ENCODE data around the gene LRRK2.
"Not testable (repeated sequence)": the region's sequence is repeated elsewhere in the genome, so short reads cannot be mapped to it uniquely, and the experiment has no call there.

The LRRK2 gene

DNA sequence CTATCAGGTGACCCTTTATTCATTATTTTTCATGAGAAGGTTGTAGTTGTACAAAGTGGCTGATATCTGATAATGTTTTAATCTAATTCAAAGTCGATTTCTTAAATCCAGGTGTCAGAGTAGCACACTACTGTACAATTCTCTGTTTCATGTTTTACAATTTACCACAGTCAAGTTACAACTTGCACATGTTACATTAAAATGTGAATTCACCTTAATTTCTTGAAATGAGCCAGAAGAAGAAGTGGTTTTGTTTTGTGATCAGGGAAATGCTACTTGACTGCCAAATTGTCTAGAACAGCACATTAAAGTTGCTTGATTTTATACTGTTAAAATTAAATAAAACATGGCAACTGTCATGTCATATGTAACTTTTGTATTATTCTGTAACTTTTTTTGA lies 23.2 kb downstream of the LRRK2 start:
- ATAC-seq (no peak), DNase-seq (no peak)

DNA sequence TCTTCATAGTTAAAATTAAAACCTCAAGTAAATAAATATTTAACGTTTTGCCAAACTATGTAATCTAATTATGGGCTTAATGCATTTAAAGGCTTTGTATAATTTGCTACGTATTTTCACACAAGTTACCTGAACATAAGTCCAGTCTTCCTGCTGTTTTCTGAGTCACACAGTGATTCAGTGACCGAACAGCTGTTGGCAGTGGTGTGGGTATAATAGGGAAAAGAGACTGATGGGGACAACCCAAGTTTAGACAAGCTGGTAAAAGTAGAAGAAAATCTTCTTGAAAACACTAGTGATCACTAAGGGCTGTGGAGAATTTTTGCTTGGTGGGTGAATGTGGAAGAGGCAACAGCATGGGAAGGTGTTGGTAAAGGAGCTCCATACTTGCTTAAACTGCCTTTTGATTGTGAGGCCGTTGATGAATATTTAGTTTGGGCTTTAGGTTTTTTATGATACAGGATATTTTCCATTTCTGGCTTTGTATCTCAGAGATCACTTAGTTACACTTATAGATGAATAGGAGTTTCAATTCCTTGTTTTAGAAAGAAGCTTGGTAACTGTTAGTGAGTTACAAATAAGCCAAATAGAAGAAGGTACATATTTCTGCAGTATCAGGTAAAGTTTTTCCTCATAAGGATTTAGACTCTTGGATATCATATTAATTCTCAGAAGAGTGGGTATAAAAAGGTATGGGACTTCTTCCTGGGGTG lies 23.9 kb downstream of the LRRK2 start:
- ATAC-seq (no peak), DNase-seq (no peak)

DNA sequence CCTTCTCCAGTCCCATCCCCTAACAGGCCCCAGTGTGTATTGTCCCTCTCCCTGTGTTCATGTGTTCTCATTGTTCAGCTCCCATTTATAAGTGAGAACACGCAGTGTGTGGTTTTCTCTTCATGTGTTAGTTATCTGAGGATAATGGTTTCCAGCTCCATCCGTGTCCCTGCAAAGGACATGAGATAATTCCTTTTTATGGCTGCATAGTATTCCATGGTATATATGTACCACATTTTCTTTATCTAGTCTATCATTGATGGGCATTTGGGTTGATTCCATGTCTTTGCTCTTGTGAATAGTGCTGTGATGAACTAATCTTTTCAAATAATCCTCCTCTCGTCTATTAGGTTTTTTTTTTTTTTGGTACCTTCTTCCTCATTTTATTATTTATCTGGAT lies 25.9 kb downstream of the LRRK2 start:
- not testable (repeated sequence) for DNase-seq, ATAC-seq

DNA sequence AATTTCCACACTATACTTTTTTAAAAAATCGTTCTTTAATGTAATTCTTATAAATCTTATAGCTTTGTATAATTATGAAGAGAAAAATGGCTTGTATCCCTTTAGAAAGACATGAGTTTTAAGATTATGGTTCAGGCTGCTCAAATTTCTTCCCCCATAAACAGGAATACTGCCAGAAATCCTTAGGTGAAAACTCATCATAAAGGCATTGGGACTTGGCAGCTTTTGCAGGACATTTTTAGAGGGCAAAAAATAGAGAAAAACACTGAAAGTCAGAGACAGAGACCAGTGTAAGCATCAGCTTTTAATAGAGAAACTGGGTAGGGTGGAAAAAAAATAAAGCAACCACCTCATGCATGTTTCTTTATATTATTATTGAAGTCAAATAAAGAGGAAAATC lies 29.1 kb downstream of the LRRK2 start:
- DNase-seq, result no peak
- ATAC-seq, result no peak

DNA sequence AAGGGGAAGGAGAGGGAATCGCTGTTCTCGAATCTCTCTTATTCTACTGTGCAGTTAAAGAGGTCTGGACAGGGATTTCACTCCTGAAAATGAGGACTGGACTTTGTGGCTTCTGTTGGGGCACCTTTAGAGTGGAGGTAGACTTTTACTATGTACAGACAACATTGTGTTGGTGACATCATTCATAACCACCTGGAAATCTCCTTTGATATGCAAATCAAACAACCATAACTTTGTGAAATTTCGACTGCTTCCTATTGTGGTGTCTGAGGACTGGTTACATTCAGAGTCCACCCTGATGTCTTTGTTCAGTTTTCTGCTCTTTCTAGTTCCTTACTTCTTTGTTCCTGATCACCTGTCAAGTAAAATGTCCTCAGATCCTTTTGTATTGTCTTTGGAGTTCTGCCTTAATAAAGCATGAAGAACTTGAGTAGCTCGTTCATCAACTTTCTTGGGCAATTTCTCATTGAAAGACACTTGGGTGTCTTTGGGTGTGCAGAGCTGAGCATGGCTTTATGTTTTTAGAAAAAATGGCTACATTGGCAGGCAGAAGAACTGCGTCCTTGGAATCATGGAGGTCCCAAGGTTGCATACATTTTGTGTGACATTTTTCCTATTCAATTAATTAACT lies 29.8 kb downstream of the LRRK2 start:
- DNase-seq (no peak), ATAC-seq (no peak)

DNA sequence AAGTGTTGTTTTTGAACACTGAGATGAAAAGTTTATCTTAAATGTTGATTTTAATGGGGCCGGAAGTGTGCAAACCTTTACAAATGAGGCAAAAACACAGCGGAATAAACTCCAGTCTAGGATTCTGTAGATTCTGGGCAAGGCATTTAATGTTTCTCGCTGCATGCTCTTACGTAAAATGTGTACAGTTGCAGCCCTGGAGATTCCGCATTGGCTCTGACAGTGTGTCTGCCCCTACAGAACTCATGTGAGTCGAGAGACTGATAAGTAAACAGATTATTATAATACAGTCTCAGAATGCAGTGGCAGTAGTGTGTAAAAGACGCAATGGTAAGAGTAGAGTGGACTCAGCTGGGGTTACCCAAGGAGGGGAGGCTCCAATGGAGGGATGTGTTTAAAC lies 33.6 kb downstream of the LRRK2 start:
- ATAC-seq, result no peak
- DNase-seq, result no peak

DNA sequence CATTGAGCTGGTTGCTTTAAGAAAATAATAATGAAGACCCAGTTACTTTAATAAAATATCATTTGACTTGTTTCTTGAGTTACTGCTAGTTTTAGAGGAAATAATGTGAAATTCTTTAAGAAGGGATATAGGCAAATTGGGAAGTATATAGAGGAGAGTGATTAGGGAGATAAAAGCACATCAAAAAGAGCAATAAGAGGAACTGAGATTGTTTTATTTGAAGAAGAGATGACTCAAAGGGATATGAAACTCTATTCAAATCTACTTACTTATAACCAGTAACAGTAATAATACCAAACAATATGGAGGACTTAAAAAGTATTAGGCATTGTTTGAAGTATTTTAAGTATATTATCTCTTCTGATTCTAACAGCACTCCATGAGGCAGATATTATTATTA lies 37.1 kb downstream of the LRRK2 start:
- ATAC-seq, result no peak
- DNase-seq, result no peak

DNA sequence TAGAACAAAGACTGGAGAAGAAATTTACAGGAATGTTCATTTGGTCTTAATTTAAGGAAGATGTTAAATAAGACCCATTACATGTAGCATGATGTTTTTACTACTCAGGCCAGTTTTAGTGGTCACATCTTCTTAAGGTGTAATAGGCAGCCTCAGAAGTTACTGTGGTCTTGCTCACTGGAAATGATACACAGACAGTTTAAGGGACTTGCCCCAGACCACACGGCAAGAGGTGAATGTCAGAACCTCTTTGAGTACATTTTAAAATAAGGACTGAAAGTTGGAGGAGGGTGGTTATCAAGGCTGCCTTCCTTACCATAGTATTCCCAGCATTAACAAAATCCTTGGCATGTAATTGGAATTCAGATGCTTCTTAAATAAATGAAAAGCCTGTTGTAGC lies 37.9 kb downstream of the LRRK2 start:
- DNase-seq (no peak), ATAC-seq (no peak)

DNA sequence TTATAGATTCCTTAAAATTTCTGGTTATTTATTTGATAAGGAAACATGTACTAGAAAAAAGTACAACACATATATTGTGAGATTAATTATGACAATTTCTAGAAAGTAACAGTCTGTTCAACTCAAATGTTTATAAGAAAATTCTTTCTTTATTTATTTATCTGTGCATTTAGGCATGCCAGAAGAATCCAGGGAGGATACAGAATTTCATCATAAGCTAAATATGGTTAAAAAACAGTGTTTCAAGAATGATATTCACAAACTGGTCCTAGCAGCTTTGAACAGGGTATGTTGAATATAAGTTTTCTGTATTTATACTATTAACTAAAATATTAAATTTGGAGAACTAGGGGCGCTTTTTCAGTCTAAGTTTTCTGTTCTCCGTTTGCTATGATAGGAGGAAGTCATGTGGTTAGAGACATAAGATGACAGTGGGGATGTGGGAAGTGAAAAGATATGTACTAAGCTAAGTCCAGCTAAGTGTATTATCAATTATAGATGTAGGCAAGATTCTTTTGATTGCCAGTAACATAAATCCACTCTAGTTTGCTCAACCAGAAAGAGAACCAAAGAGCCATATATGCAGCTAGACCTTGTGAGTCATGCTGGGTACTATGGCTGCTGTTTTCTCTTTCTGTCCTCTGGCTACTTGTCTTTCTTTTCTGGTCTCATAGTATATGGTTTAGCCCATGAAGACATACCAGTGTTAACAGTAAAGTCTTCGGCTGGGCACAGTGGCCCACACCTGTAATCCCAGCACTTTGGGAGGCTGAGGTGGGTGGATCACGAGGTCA lies 39.0 kb downstream of the LRRK2 start:
- DNase-seq, result no peak
- ATAC-seq, result no peak

DNA sequence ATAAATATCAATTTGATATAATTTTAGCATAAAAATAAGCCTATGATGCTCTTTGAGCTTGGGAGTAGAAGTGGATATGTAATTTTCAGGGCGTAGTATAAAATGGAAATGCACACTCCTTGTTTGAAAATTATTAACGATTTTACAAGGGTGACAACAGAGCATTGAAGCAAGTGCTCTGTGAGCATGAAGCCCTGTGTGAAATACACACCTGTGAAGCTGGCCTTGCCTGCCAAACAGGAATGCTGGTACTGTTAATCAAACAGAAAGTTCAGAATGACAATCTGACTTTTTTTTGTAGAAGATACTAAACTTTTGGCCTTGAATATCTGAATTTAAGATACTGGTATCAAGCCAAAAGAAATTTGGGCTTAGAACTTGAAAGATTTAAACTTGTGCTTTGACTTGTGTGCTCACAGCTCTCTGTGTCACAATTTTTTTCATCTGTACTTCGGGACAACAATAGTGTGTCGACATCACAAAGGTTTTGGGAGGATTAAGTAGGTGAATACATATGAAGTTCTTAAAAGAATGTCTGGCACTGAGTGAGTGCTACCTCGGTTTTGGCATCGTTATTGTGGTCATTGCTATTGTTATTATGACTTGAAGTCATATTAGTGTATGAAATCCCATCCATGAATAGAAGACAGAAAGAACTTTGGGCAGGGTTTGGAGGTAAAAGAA lies 47.3 kb downstream of the LRRK2 start:
- ATAC-seq (no peak), DNase-seq (no peak)

DNA sequence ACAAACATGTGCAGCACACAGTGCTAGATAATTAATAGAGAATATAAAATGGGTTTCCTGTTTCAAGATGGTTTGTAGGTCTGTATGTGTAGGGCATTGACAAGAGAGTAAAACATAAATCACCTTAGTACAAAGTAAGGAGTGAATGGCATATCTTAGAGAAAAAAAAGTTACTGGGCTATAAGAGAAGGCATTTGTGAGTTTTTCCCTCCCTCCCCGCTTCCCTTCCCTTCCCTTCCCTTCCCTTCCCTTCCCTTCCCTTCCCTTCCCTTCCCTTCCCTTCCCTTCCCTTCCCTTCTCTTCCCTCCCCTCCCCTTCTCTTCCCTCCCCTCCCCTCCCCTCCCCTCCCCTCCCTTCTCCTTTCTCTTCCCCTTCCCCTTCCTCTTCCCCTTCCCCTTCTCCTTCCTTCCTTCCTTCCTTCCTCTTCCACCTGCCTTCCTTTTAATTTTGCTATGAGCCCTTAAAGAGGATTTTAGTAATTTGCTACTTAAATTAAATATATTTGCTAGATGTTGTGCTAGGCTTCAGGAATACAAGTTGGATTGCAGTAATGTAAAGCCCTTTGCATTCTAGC lies 57.1 kb downstream of the LRRK2 start:
- no peak for ATAC-seq
- no peak for DNase-seq

DNA sequence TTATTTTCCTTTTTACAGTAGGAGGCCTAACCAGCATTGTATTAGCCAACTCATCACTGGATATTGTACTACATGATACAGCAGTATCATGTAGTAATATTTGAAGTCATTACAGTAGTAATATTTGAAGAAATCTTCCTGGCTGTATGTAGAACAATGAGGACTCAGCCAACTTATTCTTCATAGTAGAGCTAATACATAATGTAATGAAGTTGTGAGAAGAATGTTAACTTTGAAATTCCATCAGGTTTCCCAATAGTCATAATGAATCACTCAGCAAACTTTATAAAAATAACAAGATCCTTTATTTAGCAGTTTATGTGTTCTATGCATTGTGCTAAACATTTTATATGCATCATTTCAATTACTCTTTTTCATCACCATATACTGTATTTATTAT lies 61.8 kb downstream of the LRRK2 start:
- ATAC-seq, result no peak
- DNase-seq, result no peak

DNA sequence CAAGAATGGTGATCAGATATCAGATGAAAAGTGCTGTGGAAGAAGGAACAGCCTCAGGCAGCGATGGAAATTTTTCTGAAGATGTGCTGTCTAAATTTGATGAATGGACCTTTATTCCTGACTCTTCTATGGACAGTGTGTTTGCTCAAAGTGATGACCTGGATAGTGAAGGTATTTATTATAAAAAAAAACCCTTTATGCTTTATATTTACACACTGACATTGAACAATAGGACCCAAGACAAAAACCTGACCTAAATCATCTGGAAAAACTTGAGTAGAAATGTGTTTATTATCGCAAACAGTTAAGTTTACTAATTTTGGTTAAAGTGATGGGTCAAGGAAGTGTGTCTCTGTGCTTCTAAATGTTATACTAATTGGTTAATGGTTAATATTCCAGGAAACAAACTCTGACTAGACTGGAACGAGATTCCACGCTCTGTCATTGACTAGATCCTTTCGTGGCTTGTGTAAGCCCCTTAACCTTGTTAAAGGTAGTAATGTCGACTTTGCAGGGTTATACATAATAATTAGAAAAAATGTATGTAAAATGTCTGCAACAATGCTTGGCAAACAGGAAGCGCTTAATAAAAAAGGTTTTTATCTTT lies 62.7 kb downstream of the LRRK2 start:
- DNase-seq, result no peak
- ATAC-seq, result no peak

DNA sequence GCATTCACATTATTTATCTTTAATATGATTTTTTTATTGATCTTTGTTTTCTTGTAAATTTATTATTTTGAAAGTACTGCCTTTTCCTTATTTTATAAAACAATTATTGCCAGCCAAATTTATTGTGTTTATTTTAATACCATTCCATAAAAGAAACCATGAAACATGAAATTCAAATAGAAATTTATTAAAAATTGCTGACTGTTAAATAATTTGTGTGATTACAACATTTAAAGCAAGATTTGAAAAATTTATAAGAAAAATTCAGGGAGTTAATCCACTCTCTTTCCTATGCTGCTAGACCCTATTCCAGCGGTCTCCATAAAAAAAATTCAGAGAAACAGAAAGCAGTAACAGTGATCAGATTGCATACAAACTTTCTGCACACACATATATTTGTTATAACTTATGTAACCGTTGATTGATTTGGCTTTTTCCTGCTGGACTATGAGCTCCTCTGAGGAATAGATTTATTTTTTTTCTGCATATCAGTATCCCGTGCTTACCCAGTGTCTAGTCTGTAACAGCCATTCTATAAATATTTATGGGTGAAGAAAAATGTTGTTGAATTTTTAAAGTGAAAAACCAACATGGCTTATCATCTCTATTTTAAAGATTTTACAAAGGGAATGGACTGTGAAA lies 68.1 kb downstream of the LRRK2 start:
- no peak for DNase-seq

DNA sequence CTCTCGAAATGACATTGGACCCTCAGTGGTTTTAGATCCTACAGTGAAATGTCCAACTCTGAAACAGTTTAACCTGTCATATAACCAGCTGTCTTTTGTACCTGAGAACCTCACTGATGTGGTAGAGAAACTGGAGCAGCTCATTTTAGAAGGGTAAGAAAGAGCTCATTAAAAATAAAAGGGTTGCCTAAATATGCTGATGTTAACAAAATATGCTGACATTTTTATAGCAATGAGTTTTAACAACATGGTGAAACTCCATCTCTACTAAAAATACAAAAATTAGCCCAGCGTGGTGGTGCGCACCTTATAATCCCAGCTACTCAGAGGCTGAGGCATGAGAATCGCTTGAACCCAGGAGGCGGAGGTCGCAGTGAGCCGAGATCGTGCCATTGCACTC lies 73.5 kb downstream of the LRRK2 start:
- DNase-seq (no peak), ATAC-seq (no peak)

More for the DNA sequence above, 68.1 kb downstream of the LRRK2 start:
- ATAC-seq, result no peak

DNA sequence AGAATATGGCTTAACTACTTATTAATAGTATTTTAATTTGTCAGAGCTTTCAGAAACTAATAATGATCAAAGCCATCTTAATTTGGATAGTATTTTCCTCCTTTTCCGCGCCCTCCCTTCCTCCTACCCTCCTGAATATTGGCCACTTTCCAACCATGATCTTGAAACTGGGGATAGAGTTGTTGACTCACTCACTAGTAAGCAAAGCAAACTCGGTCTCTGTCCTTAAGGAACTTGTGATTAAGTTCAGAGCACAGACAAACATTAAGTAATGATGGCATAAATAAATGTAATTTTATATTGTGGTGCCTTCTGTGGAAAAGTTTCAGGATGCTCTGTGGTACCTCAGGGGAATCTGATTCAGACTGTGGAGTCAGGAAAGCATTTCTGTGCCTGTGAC lies 75.7 kb downstream of the LRRK2 start:
- DNase-seq (no peak), ATAC-seq (no peak)

DNA sequence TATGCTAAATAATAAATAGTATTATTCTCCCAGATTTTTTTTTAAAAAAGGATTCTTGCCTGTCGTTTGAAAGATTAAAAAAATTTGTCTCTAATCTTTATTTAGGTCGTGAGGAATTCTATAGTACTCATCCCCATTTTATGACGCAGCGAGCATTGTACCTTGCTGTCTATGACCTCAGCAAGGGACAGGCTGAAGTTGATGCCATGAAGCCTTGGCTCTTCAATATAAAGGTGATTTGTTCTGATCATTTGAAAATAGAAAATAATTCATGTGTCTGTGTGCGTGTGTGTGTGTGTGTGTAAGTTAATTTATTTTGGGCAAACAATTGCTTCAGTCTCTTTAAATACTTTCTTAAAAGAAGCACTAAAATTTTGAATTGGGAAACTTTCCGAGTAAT lies 84.2 kb downstream of the LRRK2 start:
- no peak for ATAC-seq

DNA sequence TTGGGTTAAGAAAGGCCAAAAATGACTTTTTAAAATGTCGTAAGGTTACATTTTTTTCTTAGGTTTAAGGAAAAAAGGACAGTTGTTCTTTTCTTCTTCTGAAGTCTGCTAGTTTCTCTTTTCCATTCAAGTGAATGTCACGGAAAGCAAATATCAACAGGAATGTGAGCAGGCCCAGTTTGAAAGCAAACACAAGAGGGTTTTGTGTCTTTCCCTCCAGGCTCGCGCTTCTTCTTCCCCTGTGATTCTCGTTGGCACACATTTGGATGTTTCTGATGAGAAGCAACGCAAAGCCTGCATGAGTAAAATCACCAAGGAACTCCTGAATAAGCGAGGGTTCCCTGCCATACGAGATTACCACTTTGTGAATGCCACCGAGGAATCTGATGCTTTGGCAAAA lies 85.4 kb downstream of the LRRK2 start:
- ATAC-seq, result no peak

More for the DNA sequence above, 84.2 kb downstream of the LRRK2 start:
- DNase-seq, result no peak

DNA sequence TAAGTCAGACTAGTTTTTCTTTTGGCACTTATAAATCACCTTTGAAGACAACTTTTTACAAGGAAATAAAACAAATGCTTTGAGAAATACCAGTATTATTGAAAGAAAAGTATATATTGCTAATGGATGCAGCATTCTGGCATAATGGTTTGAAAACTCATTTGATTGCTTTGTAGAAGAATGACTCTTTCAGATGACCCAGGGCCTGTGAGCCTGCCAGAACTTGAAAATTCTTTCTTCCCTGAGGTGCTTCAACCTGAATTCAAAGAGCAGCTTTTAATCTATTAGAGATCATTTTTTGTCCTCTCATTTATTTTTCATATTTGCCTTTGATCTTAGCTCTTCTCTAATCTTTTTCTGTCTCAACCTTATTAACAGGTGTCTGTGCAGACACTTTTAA lies 87.4 kb downstream of the LRRK2 start:
- ATAC-seq, result no peak
- DNase-seq, result no peak

More for the DNA sequence above, 85.4 kb downstream of the LRRK2 start:
- no peak for DNase-seq

DNA sequence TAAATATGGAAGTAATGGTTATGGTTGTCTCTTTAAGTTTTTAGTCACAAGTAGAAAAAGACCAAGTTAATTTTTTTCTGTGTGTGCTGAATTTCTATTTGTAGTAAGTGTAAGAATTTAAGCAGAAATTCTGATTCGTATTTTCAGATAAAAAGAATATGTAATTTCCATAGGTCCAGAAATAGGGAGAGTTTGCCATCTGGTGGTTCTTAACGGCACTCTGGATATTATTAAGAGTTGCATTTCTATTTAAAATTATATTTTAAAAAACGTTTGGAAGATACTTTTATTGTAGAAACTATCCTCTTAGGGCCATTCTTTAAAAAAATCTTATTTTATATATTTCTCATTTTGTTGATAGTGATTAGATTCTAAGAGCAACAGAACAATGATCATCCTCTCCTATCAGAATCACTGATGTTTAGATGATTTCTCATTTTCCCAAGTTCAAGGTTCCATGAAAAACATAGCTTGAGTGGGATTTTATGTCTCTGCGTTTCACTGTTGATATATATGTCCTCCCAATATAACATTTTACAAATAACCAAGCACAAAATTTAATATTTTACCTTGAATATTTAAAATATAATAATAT lies 88.3 kb downstream of the LRRK2 start:
- no peak for ATAC-seq
- DNase-seq, result no peak

DNA sequence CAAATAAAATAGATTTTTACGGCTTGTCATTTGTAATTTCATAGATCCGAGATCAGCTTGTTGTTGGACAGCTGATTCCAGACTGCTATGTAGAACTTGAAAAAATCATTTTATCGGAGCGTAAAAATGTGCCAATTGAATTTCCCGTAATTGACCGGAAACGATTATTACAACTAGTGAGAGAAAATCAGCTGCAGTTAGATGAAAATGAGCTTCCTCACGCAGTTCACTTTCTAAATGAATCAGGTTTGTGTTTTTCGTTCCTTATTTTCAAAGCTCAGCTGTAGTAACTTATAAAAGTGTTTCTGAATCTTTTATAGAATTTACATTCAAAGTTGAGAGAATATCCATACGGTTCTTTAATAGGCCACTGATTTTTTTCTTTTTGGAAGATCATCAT lies 89.1 kb downstream of the LRRK2 start:
- no peak for DNase-seq
- ATAC-seq, result no peak
